ENCODE measurements around the gene REM2. TPM values are rescaled to one million over a fixed set of nuclear protein-coding genes. Genes with fewer than 3 reads are reported as not detected.

REM2 gene
- total RNA-seq, 1 experiment from 2014 or later = 0.47 TPM

- Histone ChIP-seq H3K79me2 (ENCODE audit: insufficient read depth, low read length) (no peaks in the 10 kb centered on the region), H3K4me1 (ENCODE audit: control insufficient read depth in 1 of 2, insufficient read depth in 2 of 2, low read length in 2 of 2) (peaks cover 0 to 14% of the 10 kb centered on the region in 2 experiments; a peak in 1 of 4 replicates), H3K9me2 (ENCODE audit: insufficient read depth) (no peaks in the 10 kb centered on the region), H3K9ac (ENCODE audit: low read length) (peak overlapping the region; percentile 70), H3K4me2 (ENCODE audit: low read length) (peak overlapping the region; percentile 80), H3K27me3 (ENCODE audit: insufficient read depth, low read length) (no peaks in the 10 kb centered on the region), H3K27ac (ENCODE audit: low read depth, low read length) (peak overlapping the region; percentile 48; the same call in 1 of the 2 replicates), H3K9me3 (ENCODE audit: control insufficient read depth in 1 of 2, insufficient read depth in 1 of 2, low read depth in 1 of 2, low read length in 2 of 2) (no peaks in the 10 kb centered on the region), H2AFZ (ENCODE audit: low read depth, low read length, poor library complexity, severe bottlenecking) (peak overlapping the region; percentile 61), H4K20me1 (ENCODE audit: insufficient read depth) (no peaks in the 10 kb centered on the region), H3K4me3 (replicated peaks in 1 of 2; ENCODE audit: low read depth in 1 of 2, low read length in 2 of 2) (peak overlapping the region; percentile 56 to 62), H3K36me3 (ENCODE audit: control insufficient read depth in 1 of 2, insufficient read depth in 2 of 2, low read length in 2 of 2) (peaks cover 11 to 13% of the 10 kb centered on the region in 2 experiments)
- intact Hi-C loops (cut with micrococcal nuclease) = no loop called here
- ChIA-PET RAD21 (ENCODE audit: low non-redundant PET in 1 of 2, low total read pairs in 2 of 2, uncharacterized antibody in 2 of 2, unreplicated experiment in 2 of 2) (no interaction called here), POLR2A (no interaction called here), CTCF (interaction anchor here (1.0 to 1.3 kb wide), 2 partner anchors 15 to 17 kb away, joined by 3 to 4 read pairs; no protein-coding TSS in a partner anchor)
- no TSS peak for BruUV-seq (replicated peaks)
- no peak for TF ChIP-seq RAD21 (IDR thresholded peaks at IDR 0.05; ENCODE audit: low read depth)
- peak; percentile 22; the same call in 1 of the 2 replicates for TF ChIP-seq ZFX (IDR thresholded peaks at IDR 0.05)
- 0 out of 2 replicates have a peak, but pooled peaks have one; percentile 2 for TF ChIP-seq POLR2AphosphoS5 (IDR thresholded peaks at IDR 0.05; ENCODE audit: low read depth, low read length)
- DNase-seq (ENCODE audit: low read depth, low spot score) (no peak), ATAC-seq (peak; percentile 62)
Observed at GRCh38 chr14:22837114-22837749, 45.8 kb upstream of the REM2 start.

- no peak for DNase-seq (ENCODE audit: low read depth, low spot score)
- Histone ChIP-seq H3K4me1 (ENCODE audit: control insufficient read depth in 1 of 2, insufficient read depth in 2 of 2, low read length in 2 of 2) (peaks cover 0 to 14% of the 10 kb centered on the region in 2 experiments; a peak in 1 of 4 replicates), H3K9me2 (ENCODE audit: insufficient read depth) (no peaks in the 10 kb centered on the region), H3K4me3 (replicated peaks in 1 of 2; ENCODE audit: low read depth in 1 of 2, low read length in 2 of 2) (peak overlapping the region; percentile 56 to 62), H3K27me3 (ENCODE audit: insufficient read depth, low read length) (no peaks in the 10 kb centered on the region), H3K4me2 (ENCODE audit: low read length) (peak overlapping the region; percentile 80), H3K27ac (ENCODE audit: low read depth, low read length) (peak overlapping the region; percentile 48; the same call in 1 of the 2 replicates), H3K9me3 (ENCODE audit: control insufficient read depth in 1 of 2, insufficient read depth in 1 of 2, low read depth in 1 of 2, low read length in 2 of 2) (no peaks in the 10 kb centered on the region), H4K20me1 (ENCODE audit: insufficient read depth) (no peaks in the 10 kb centered on the region), H2AFZ (ENCODE audit: low read depth, low read length, poor library complexity, severe bottlenecking) (no peak overlapping the region), H3K9ac (ENCODE audit: low read length) (peak overlapping the region; percentile 70), H3K79me2 (ENCODE audit: insufficient read depth, low read length) (no peaks in the 10 kb centered on the region), H3K36me3 (ENCODE audit: control insufficient read depth in 1 of 2, insufficient read depth in 2 of 2, low read length in 2 of 2) (peaks cover 11 to 13% of the 10 kb centered on the region in 2 experiments)
- RAD21 ChIA-PET (ENCODE audit: low non-redundant PET in 1 of 2, low total read pairs in 2 of 2, uncharacterized antibody in 2 of 2, unreplicated experiment in 2 of 2) = interaction anchor here in 1 of 2 experiments (0.6 kb wide), 1 partner anchor 13 kb away, joined by 3 read pairs; no protein-coding TSS in a partner anchor
- POLR2A ChIA-PET = no interaction called here
- BruUV-seq (replicated peaks) = no TSS peak
- intact Hi-C loops (cut with micrococcal nuclease) = no loop called here
- peak; percentile 15; the same call in 1 of the 2 replicates for ATAC-seq
- CTCF ChIA-PET = interaction anchor here (0.6 to 1.3 kb wide), 3 partner anchors 15 to 17 kb away, joined by 3 to 4 read pairs (median 3); no protein-coding TSS in a partner anchor
- TF ChIP-seq REST (IDR thresholded peaks at IDR 0.05; ENCODE audit: low read depth) (no peak), ELF1 (IDR thresholded peaks at IDR 0.05; ENCODE audit: borderline replicate concordance, low read depth) (no peak), ZFX (IDR thresholded peaks at IDR 0.05) (no peak), ZBTB33 (IDR thresholded peaks at IDR 0.05; ENCODE audit: extremely low read depth, insufficient replicate concordance, low read length) (no peak), CTCF (IDR thresholded peaks at IDR 0.05 in 2 of 3, conservative IDR thresholded peaks at IDR 0.05 in 1 of 3; ENCODE audit: borderline replicate concordance in 1 of 3, insufficient read depth in 1 of 3, low read depth in 2 of 3, low read length in 2 of 3) (no peak), CBX3 (IDR thresholded peaks at IDR 0.05; ENCODE audit: low read depth) (no peak)
Observed at GRCh38 chr14:22837750-22838538, 45.1 kb upstream of the REM2 start.

Data from HCT116 (cell line).